SU-DHL-6 (cell line): Measurements from ENCODE around the gene MIOS.

Source experiments
- H2AFZ ChIP-seq: fragments of 200-600 bp; sonication (generic); 2 replicates; pipeline ENCODE4 v1.6.1; 2014; ENCODE audit warnings: low read depth, mild to moderate bottlenecking, moderate library complexity, mixed read lengths, antibody characterized with exemption, low read length; ENCODE audit not compliant: severe bottlenecking
- H3F3A ChIP-seq: fragments of 200-600 bp; shearing (Covaris generic); 2 replicates; pipeline ENCODE4 v1.6.0; 2016; ENCODE audit warnings: antibody characterized with exemption, mild to moderate bottlenecking; ENCODE audit not compliant: insufficient read depth
- H3K27ac ChIP-seq: fragments of 200-600 bp; sonication (generic); 2 replicates; pipeline ENCODE4 v1.5.1; 2016; ENCODE audit warnings: low read depth, mild to moderate bottlenecking, low read length, moderate library complexity, mixed read lengths
- H3K27me3 ChIP-seq: fragments of 200-600 bp; sonication (generic), shearing (Covaris generic); 2 replicates; pipeline ENCODE4 v1.6.0; 2014; ENCODE audit warnings: mild to moderate bottlenecking, low read length
- H3K36me3 ChIP-seq: fragments of 200-600 bp; sonication (generic); 2 replicates; pipeline ENCODE4 v1.6.1; 2014; ENCODE audit warnings: mild to moderate bottlenecking, low read length, mixed read lengths
- H3K4me2 ChIP-seq: fragments of 300-600, 200-600 bp; shearing (Covaris generic), sonication (generic); 2 replicates; pipeline ENCODE4 v1.6.0; 2014; ENCODE audit warnings: low read length, low read depth, mild to moderate bottlenecking; ENCODE audit not compliant: poor library complexity, severe bottlenecking
- H3K4me3 ChIP-seq: fragments of 200-600 bp; sonication (generic); 2 replicates; pipeline ENCODE4 v1.5.1; 2014; ENCODE audit warnings: antibody characterized with exemption, low read length, mild to moderate bottlenecking, mixed read lengths; ENCODE audit not compliant: insufficient read depth, poor library complexity, severe bottlenecking
- H3K79me2 ChIP-seq: fragments of 200-600 bp; sonication (generic); 2 replicates; pipeline ENCODE4 v1.6.1; 2014; ENCODE audit warnings: mild to moderate bottlenecking, low read length, moderate library complexity; ENCODE audit not compliant: insufficient read depth
- H3K9ac ChIP-seq: fragments of 200-600 bp; sonication (generic); 2 replicates; pipeline ENCODE4 v1.7.0; 2014; ENCODE audit warnings: mild to moderate bottlenecking, low read length
- H3K9me2 ChIP-seq: fragments of 200-600 bp; sonication (generic); replicated peaks from 2 replicates; pipeline ENCODE4 v1.6.1; 2014; ENCODE audit warnings: low read length; ENCODE audit not compliant: insufficient read depth
- H3K9me3 ChIP-seq: fragments of 200-600 bp; sonication (generic); 2 replicates; pipeline ENCODE4 v1.6.1; 2014; ENCODE audit warnings: low read length, mixed read lengths; ENCODE audit not compliant: insufficient read depth
- H4K20me1 ChIP-seq: fragments of 200-600 bp; sonication (generic); 2 replicates; pipeline ENCODE4 v1.6.1; 2014; ENCODE audit warnings: low read depth, mild to moderate bottlenecking, antibody characterized with exemption, low read length, moderate library complexity, mixed read lengths
- EZH2phosphoT487 ChIP-seq: fragments of 200-600 bp; sonication (generic), shearing (Covaris generic); conservative IDR thresholded peaks from 2 replicates; pipeline ENCODE4 v1.6.1; 2018; ENCODE audit warnings: mild to moderate bottlenecking, antibody characterized with exemption, low read length, moderate library complexity, mixed read lengths
- TF ChIP-seq, protein P1 (sequence below): fragments of 200-600 bp; sonication (generic); IDR thresholded peaks from one replicate; pipeline ENCODE4 v1.5.1; 2017; ENCODE audit warnings: antibody characterized with exemption, mild to moderate bottlenecking, low read length, moderate library complexity; ENCODE audit not compliant: insufficient read depth, poor library complexity, severe bottlenecking

MIOS gene

DNA sequence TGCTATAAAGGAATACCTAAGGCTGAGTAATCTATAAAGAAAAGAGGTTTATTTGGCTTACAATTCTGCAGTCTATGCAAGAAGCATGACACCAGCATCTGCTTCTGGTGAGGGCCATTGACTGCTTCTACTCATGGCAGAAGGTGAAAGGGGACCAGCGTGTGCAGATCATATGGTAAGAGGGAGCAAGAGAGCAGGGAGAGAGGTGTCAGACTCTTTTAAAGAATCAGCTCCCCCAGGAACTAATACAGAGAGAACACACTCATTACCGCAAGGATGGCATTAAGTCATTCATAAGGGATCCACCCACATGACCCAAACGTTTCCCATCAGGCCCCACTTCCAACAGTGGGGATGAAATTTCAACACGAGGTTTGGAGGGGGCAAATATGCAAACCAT, 27.5 kb upstream of the MIOS start:
- Histone ChIP-seq H4K20me1 (no peaks in the 10 kb centered on the region), H3K9ac (no peak overlapping the region), H2AFZ (no peak overlapping the region), H3K4me2 (no peak overlapping the region), H3K79me2 (no peaks in the 10 kb centered on the region), H3K36me3 (no peaks in the 10 kb centered on the region), H3K9me3 (no peaks in the 10 kb centered on the region), H3K4me3 (no peak overlapping the region), H3K27me3 (no peaks in the 10 kb centered on the region), H3K27ac (no peak overlapping the region), H3K9me2 (no peaks in the 10 kb centered on the region), H3F3A (no peaks in the 10 kb centered on the region)
- no peak for TF ChIP-seq EZH2phosphoT487
- TF ChIP-seq, protein P1, sequence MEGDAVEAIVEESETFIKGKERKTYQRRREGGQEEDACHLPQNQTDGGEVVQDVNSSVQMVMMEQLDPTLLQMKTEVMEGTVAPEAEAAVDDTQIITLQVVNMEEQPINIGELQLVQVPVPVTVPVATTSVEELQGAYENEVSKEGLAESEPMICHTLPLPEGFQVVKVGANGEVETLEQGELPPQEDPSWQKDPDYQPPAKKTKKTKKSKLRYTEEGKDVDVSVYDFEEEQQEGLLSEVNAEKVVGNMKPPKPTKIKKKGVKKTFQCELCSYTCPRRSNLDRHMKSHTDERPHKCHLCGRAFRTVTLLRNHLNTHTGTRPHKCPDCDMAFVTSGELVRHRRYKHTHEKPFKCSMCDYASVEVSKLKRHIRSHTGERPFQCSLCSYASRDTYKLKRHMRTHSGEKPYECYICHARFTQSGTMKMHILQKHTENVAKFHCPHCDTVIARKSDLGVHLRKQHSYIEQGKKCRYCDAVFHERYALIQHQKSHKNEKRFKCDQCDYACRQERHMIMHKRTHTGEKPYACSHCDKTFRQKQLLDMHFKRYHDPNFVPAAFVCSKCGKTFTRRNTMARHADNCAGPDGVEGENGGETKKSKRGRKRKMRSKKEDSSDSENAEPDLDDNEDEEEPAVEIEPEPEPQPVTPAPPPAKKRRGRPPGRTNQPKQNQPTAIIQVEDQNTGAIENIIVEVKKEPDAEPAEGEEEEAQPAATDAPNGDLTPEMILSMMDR: no peak

DNA sequence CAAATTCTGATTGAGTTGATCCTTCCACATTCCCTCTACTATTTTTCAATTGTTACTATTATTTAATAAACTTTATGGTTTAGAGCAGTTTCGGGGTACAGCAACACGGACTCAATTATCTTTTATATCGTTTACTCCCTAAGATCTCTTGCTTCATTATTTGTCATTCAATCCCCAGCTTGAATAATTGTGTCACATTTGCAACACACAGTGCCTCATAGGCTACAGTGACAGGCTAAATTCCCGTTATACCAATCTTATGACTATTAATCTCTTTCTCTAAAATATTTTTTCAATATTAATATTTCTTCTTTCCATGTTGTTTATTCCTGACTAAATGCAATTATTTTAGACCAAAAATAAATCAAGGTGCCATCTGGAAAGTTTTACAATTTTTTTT, 27.0 kb upstream of the MIOS start:
- Histone ChIP-seq H3K9me2 (no peaks in the 10 kb centered on the region), H3K79me2 (no peaks in the 10 kb centered on the region), H3K36me3 (no peaks in the 10 kb centered on the region), H2AFZ (no peak overlapping the region), H3K27ac (no peak overlapping the region), H3K4me2 (no peak overlapping the region), H3F3A (no peaks in the 10 kb centered on the region), H3K9ac (no peak overlapping the region), H3K9me3 (no peaks in the 10 kb centered on the region), H3K4me3 (no peak overlapping the region), H3K27me3 (no peaks in the 10 kb centered on the region), H4K20me1 (no peaks in the 10 kb centered on the region)
- no peak for TF ChIP-seq EZH2phosphoT487
- TF ChIP-seq, protein P1: no peak

DNA sequence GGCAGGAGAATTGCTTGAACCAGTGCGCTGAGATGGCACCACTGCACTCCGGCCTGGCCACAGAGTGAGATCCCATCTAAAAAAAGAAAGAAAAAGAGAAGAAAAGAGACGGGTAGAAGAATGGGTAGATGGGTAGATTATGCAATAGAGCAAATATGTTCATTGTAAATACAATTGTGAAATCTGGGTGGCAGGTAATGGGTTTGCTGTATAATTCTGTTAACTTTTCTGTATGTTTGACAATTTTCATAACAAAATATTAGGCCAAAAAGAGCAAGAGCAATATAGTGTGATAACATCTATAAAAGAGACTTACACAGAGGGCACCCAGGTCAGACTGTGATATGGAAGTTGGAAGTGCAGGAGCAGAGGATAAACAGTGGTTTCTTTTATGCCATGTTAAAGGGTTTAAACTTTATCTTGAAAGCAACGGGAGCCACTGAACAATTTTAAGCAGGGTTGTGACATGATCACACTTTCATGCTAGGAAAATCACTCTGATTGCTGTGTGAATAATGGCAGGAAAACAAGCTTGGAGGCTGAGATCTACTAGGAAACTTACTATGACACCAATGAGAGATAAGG, 24.3 kb upstream of the MIOS start:
- no peaks in the 10 kb centered on the region for H4K20me1 ChIP-seq
- H3K27ac ChIP-seq: no peak overlapping the region
- H3K9me2 ChIP-seq: no peaks in the 10 kb centered on the region
- H3K9ac ChIP-seq: no peak overlapping the region
- no peaks in the 10 kb centered on the region for H3F3A ChIP-seq
- H2AFZ ChIP-seq: no peak overlapping the region
- no peaks in the 10 kb centered on the region for H3K27me3 ChIP-seq
- H3K4me3 ChIP-seq: no peak overlapping the region
- no peak overlapping the region for H3K4me2 ChIP-seq
- no peaks in the 10 kb centered on the region for H3K79me2 ChIP-seq
- H3K36me3 ChIP-seq: no peaks in the 10 kb centered on the region
- no peak for TF ChIP-seq EZH2phosphoT487
- TF ChIP-seq, protein P1: no peak
- H3K9me3 ChIP-seq: no peaks in the 10 kb centered on the region
